BLaER1 (cell line): ENCODE measurements around the gene RASD1.

Experiments
- H3K27ac ChIP-seq: shearing (Covaris generic); formaldehyde crosslinking; 2 replicates; pipeline ENCODE4 v1.8.1; 2022
- H3K27me3 ChIP-seq: shearing (Covaris generic); formaldehyde crosslinking; 2 replicates; pipeline ENCODE4 v1.8.1; 2022
- H3K36me3 ChIP-seq: shearing (Covaris generic); formaldehyde crosslinking; 2 replicates; pipeline ENCODE4 v1.8.1; 2022
- H3K4me1 ChIP-seq: shearing (Covaris generic); formaldehyde crosslinking; 2 replicates; pipeline ENCODE4 v1.8.1; 2022
- H3K4me2 ChIP-seq: shearing (Covaris generic); formaldehyde crosslinking; 2 replicates; pipeline ENCODE4 v1.8.1; 2022
- H3K4me3 ChIP-seq: shearing (Covaris generic); formaldehyde crosslinking; 2 replicates; pipeline ENCODE4 v1.8.1; 2022
- H3K9ac ChIP-seq: shearing (Covaris generic); formaldehyde crosslinking; 2 replicates; pipeline ENCODE4 v1.8.1; 2022
- H3K9me3 ChIP-seq: shearing (Covaris generic); formaldehyde crosslinking; 2 replicates; pipeline ENCODE4 v1.8.1; 2022
- H4K20me1 ChIP-seq: shearing (Covaris generic); formaldehyde crosslinking; 2 replicates; pipeline ENCODE4 v1.8.1; 2022
- Cebpa-rat ChIP-seq: shearing (Covaris generic); IDR thresholded peaks from 2 replicates; pipeline ENCODE4 v1.8.1; 2022

RASD1 gene

DNA sequence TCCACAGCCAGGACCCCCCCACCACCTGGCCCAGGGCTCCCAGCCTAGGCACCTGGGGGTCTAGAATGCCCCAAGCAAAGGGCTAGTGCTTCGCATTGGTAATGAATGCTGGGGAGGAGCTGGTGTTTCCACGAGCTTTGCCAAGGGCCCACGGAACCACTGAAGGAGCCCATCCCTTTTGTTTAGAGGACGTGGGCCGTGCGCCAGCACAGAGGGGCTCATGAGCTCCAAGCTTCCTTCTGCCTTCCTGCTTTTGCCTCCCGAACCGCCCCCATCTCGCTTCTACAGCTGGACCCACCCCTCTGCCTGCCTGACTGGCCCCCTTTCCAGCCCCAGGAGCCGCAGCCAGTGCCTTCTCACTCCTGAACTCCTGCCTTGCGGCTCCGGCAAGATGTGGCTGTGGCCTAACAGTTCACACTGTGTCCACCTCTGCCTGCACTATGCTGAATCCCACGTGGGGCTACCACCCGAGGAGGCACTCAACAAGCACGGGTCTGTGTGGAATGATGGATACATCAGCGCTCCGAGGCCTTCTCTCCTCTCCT is 31.8 kb upstream of the RASD1 start:
- Histone ChIP-seq H4K20me1 (no peaks in the 10 kb centered on the region), H3K36me3 (no peaks in the 10 kb centered on the region), H3K9ac (no peak overlapping the region), H3K4me3 (no peak overlapping the region), H3K27me3 (no peaks in the 10 kb centered on the region), H3K9me3 (no peaks in the 10 kb centered on the region), H3K4me1 (peaks cover 28% of the 10 kb centered on the region), H3K4me2 (no peak overlapping the region), H3K27ac (0 out of 2 replicates have a peak overlapping the region, but pooled peaks have one; percentile 12)
- no peak for TF ChIP-seq Cebpa-rat

DNA sequence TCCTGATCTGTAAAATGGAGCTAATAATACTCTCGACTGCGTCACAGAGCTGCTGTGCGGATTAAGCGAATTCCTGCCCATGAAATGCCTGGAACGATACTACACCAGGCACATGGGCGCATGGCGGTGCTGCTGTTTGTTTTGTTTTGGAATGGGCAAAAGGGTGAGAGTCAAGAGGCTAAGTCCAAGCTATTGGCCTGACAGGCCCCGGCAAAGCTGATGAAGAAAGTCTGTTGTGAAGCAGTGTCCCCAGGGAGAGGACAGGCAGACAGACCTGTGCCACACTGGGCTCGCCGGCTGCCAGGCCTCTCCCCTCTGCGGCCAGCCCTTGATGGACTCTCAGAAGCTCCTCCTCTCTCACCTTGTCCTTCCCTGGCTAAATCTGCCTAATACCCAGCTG is 31.3 kb upstream of the RASD1 start:
- no peak for TF ChIP-seq Cebpa-rat
- Histone ChIP-seq H3K9ac (no peak overlapping the region), H3K9me3 (no peaks in the 10 kb centered on the region), H3K36me3 (no peaks in the 10 kb centered on the region), H3K27me3 (no peaks in the 10 kb centered on the region), H3K4me1 (peaks cover 32% of the 10 kb centered on the region), H3K4me2 (no peak overlapping the region), H4K20me1 (no peaks in the 10 kb centered on the region), H3K4me3 (no peak overlapping the region), H3K27ac (no peak overlapping the region)

DNA sequence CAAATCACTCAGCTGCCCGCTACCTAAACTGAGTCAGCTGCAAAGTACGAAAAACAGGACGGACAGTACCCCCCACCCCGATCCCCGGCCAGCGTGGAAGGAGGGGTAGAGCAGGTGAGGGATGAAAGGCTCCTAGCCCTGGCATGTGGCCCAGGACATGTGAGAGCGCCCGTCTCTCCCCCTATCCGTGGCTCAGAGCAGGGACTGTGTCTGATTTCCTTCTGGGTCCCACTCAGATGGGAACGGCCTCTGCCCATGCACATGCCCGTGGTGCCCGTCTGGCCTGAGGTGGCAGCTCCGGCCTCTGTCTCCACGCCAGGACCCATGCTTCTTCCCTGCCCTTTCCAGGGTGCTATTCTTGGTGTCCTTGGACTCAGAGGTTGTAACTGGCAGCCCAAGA is 30.2 kb upstream of the RASD1 start:
- Histone ChIP-seq H3K9ac (no peak overlapping the region), H3K4me1 (peaks cover 44% of the 10 kb centered on the region)
- TF ChIP-seq Cebpa-rat = no peak

DNA sequence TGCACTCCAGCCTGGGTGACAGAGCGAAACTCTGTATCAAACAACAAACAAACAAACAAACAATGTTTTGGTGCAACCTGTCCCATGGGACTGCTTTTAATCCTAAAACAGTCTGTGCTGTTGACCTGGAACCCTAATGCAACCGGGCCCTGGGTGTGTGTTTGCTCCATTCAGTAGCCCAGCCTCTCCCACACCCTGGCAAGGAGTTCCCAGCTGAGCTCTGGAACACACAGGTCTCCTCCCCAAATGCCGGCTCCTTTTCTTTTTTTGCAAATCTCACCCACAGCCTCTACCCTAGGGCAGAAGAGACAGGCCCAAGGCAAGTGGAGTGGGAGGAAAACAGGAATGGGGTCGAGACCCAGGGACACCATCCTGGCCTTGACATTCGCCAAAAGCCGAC is 29.8 kb upstream of the RASD1 start:
- Histone ChIP-seq H3K9ac (no peak overlapping the region), H3K27me3 (no peaks in the 10 kb centered on the region), H3K27ac (no peak overlapping the region), H3K4me3 (no peak overlapping the region), H3K4me1 (peaks cover 48% of the 10 kb centered on the region), H3K4me2 (no peak overlapping the region), H3K36me3 (no peaks in the 10 kb centered on the region), H3K9me3 (no peaks in the 10 kb centered on the region), H4K20me1 (no peaks in the 10 kb centered on the region)
- no peak for TF ChIP-seq Cebpa-rat

More for the DNA sequence above, 30.2 kb upstream of the RASD1 start:
- H3K4me3 ChIP-seq = no peak overlapping the region
- H3K9me3 ChIP-seq = no peaks in the 10 kb centered on the region
- H4K20me1 ChIP-seq = no peaks in the 10 kb centered on the region
- no peak overlapping the region for H3K27ac ChIP-seq
- H3K4me2 ChIP-seq = no peak overlapping the region
- no peaks in the 10 kb centered on the region for H3K27me3 ChIP-seq
- H3K36me3 ChIP-seq = no peaks in the 10 kb centered on the region

DNA sequence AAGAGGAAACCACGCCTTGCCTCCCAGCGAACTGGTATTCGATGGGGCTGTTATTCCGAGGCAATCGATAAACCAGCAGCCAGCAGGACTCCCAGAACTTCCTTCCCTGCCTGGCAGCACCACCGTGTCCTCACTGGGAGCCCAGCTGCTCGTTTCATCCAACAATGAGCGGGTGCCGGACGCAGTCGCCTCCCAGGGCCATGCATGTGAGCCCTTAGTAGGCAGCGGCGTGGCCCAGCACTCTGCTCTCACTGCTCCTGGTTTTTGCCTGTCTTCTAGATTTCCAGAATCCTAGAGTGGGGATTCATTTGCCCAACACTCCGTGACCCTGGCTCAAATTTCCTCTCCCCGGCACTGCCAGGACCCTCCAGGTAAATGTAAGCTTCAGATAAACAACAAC is 29.1 kb upstream of the RASD1 start:
- peaks cover 55% of the 10 kb centered on the region for H3K4me1 ChIP-seq

DNA sequence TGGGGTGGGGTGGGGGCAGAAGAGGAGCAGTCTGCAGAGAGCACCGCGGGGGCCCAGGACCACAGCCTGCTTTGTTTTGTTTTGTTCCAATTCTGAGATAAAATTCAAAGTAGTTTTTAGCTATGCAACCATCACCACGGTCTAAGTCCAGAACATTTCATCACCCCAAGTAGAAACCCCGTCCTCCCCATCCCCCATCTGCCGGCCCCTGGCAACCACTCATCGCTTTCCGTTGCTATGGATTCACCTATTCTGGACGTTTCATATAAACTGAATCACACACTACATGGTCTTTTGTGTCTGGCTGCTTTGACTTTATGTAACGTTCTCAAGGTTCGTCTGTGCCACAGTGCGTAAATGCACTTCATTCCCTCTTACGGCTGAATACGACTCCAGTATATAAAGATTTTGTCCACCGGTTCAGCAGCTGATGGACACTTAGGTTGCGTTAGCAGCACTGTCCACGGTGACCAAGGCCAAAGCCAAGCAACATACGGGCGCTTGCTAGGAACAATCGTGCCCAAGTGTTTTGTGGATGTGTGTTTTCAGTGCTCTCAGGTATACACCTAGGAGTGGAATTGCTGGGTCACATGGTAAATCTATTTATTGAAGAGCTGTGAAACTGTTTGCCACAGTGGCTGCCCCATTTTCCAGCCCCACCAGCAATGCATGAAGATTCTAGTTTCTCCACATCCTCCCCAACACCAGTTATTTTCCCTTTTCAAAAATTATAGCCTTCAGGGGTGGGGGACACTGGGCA is 27.7 kb upstream of the RASD1 start:
- Histone ChIP-seq H3K9me3 (no peaks in the 10 kb centered on the region), H3K9ac (no peak overlapping the region), H3K4me2 (peak overlapping the region; percentile 81), H3K27me3 (no peaks in the 10 kb centered on the region), H3K27ac (no peak overlapping the region), H3K4me1 (peaks cover 69% of the 10 kb centered on the region), H3K36me3 (no peaks in the 10 kb centered on the region), H4K20me1 (no peaks in the 10 kb centered on the region), H3K4me3 (no peak overlapping the region)
- TF ChIP-seq Cebpa-rat = no peak

More for the DNA sequence above, 29.1 kb upstream of the RASD1 start:
- H3K4me3 ChIP-seq = no peak overlapping the region
- no peaks in the 10 kb centered on the region for H3K9me3 ChIP-seq
- H4K20me1 ChIP-seq = no peaks in the 10 kb centered on the region
- H3K27ac ChIP-seq = no peak overlapping the region
- H3K4me2 ChIP-seq = no peak overlapping the region
- H3K27me3 ChIP-seq = no peaks in the 10 kb centered on the region
- no peak overlapping the region for H3K9ac ChIP-seq
- no peak for TF ChIP-seq Cebpa-rat
- no peaks in the 10 kb centered on the region for H3K36me3 ChIP-seq

DNA sequence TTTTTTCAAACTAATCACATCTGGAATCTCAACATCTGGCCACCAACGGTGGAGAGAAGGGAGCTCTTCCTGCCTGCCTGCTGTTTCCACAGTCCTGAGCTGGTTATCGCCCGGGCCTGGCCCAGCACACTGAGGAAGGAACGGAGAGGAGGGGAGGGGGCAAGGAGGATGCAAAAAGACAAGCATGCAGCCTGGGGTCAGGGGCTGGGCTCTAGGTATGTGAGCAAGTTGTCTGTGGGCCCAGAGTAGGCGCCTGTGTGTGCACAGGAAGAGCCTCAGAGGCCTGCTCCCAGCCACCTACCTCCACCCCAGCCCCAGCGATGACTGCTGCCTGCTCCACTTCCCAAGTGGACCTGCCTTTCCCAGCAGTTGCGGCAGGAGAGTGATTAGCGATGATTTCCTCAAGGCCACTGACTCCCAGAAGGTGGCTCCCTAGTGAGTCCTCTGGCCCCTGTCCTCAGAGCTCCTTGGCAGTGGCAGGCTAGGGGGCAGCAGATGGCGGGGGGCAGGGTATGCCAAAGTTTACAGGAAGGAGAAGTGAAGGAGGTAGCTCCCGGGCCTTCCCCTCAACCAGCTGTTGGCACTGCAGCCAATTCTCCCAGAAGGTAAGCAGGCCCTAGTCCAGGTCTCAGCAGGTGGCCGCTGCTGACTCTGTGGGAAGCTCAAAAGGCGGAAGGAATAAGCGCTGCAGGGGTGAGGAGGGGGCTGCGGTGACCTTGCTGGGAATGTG is 27.0 kb upstream of the RASD1 start:
- no peaks in the 10 kb centered on the region for H3K27me3 ChIP-seq
- peaks cover 76% of the 10 kb centered on the region for H3K4me1 ChIP-seq
- H3K27ac ChIP-seq = peak overlapping the region; percentile 54; the same call in 1 of the 2 replicates
- H3K9me3 ChIP-seq = no peaks in the 10 kb centered on the region
- no peaks in the 10 kb centered on the region for H3K36me3 ChIP-seq
- no peak overlapping the region for H3K4me3 ChIP-seq
- no peaks in the 10 kb centered on the region for H4K20me1 ChIP-seq
- H3K4me2 ChIP-seq = peak overlapping the region; percentile 81
- no peak overlapping the region for H3K9ac ChIP-seq
- TF ChIP-seq Cebpa-rat = no peak

DNA sequence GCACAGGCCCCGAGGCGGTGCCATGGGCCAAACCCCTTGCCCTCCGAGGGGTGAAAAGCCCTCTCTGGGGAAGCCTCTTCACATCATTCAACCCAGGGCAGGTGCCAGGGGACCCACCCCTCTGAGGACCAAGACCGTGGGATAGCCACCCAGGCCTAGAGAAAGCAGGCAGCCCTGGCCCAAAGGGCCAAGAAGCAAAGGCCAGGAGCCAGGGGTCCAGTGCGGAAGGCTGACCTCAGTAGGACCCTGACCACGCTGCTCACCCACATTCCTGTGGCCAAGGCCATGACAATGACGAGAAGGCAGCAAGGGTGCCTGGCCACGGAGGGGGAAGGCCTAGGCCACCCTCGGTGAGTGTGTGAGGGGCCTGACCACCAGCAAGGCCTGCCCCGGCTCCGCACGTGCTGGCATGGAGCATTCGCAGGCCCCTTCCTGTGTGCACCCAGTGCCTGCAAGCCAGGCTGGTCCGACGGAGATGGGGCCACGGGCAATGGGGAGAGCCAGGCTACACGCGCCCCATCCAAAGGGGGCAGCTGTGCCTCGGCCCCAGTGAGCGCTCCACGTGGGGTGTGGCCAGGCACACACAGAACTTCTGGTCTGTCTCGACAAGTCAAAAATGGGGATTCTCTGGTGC is 24.5 kb upstream of the RASD1 start:
- Histone ChIP-seq H3K4me3 (no peak overlapping the region), H3K36me3 (no peaks in the 10 kb centered on the region), H3K27ac (peak overlapping the region; percentile 62), H3K4me1 (peaks cover 91% of the 10 kb centered on the region), H3K9ac (no peak overlapping the region), H4K20me1 (no peaks in the 10 kb centered on the region), H3K27me3 (no peaks in the 10 kb centered on the region), H3K9me3 (no peaks in the 10 kb centered on the region), H3K4me2 (peak overlapping the region; percentile 81)
- TF ChIP-seq Cebpa-rat = no peak

DNA sequence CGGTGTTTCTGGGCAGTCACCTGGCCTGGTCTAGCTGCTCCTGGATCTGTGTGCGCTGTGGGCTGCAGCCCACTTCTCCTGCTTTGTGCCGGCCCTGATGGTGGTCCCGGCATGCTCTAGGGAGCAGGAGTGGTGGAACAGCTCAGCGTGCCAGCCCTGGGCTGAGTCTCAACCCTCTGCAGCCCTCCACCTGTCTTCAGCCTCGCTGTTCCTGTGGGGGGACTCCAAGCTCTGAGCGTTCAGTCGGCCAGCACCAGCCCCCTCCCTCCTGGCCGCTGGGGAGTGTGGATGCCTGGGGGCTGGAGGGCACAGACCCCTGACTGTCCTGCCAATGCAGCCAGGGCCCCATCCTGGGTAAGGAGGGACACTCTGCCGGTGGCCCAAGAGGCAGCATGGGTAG is 23.7 kb upstream of the RASD1 start:
- peak overlapping the region; percentile 62 for H3K27ac ChIP-seq
- TF ChIP-seq Cebpa-rat = no peak
- H4K20me1 ChIP-seq = no peaks in the 10 kb centered on the region
- no peaks in the 10 kb centered on the region for H3K9me3 ChIP-seq
- H3K4me1 ChIP-seq = peaks cover 94% of the 10 kb centered on the region
- peak overlapping the region; percentile 12; the same call in 1 of the 2 replicates for H3K9ac ChIP-seq
- H3K27me3 ChIP-seq = no peaks in the 10 kb centered on the region
- no peaks in the 10 kb centered on the region for H3K36me3 ChIP-seq
- no peak overlapping the region for H3K4me3 ChIP-seq
- peak overlapping the region; percentile 81 for H3K4me2 ChIP-seq
